ENCODE results near the gene ZNF584.

Gene ZNF584

DNA sequence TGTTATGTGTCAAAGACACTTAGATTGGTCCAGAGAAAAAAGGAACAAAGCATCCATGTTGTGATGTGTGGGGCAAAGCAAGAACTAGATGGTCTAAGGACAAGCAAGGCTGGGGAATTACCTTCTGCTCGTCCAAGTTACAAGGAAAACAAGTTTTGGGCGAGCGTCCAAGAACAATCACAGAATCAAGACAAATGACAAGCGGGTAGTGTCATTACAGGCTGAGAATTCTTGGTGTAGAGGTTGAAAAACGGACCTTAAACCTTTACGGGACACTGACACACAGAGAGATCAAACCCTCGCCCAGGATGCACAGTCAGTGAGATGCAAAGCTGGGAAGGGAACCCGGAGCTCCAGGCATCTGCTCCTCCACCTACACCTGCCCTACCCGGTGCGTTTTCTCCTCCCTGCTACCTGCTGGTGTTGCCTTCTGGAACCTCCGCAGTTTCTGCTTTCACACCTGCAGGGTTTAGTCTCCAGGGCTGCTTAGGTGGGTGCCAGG lies 42.5 kb downstream of the ZNF584 start:
- Histone ChIP-seq H3K9ac (ENCODE audit: low read length) (peak overlapping the region; percentile 14; the same call in 1 of the 2 replicates), H3K27me3 (ENCODE audit: low read depth, low read length) (peaks cover 9% of the 10 kb centered on the region; the same call in 1 of the 2 replicates), H3K4me3 (ENCODE audit: low read length) (peak overlapping the region; percentile 86), H3K36me3 (replicated peaks; ENCODE audit: low read depth, low read length) (peaks cover 3% of the 10 kb centered on the region), H3K4me2 (ENCODE audit: low read length) (peak overlapping the region; percentile 83), H3K79me2 (ENCODE audit: low read length) (peaks cover 4% of the 10 kb centered on the region; the same call in 1 of the 2 replicates), H3K9me3 (ENCODE audit: insufficient read depth, low read length) (peaks cover 13% of the 10 kb centered on the region), H3K4me1 (ENCODE audit: low read length) (peaks cover 8% of the 10 kb centered on the region), H2AFZ (ENCODE audit: low read depth, low read length) (peak overlapping the region; percentile 79), H4K20me1 (ENCODE audit: insufficient read depth, low read length) (no peaks in the 10 kb centered on the region), H3K27ac (ENCODE audit: low read length) (no peak overlapping the region)
- no peak for TF ChIP-seq EZH2phosphoT487 (IDR thresholded peaks at IDR 0.05; ENCODE audit: low read depth)
- TF ChIP-seq, protein P1, sequence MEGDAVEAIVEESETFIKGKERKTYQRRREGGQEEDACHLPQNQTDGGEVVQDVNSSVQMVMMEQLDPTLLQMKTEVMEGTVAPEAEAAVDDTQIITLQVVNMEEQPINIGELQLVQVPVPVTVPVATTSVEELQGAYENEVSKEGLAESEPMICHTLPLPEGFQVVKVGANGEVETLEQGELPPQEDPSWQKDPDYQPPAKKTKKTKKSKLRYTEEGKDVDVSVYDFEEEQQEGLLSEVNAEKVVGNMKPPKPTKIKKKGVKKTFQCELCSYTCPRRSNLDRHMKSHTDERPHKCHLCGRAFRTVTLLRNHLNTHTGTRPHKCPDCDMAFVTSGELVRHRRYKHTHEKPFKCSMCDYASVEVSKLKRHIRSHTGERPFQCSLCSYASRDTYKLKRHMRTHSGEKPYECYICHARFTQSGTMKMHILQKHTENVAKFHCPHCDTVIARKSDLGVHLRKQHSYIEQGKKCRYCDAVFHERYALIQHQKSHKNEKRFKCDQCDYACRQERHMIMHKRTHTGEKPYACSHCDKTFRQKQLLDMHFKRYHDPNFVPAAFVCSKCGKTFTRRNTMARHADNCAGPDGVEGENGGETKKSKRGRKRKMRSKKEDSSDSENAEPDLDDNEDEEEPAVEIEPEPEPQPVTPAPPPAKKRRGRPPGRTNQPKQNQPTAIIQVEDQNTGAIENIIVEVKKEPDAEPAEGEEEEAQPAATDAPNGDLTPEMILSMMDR (IDR thresholded peaks at IDR 0.05; ENCODE audit: low read depth, low read length): no peak

DNA sequence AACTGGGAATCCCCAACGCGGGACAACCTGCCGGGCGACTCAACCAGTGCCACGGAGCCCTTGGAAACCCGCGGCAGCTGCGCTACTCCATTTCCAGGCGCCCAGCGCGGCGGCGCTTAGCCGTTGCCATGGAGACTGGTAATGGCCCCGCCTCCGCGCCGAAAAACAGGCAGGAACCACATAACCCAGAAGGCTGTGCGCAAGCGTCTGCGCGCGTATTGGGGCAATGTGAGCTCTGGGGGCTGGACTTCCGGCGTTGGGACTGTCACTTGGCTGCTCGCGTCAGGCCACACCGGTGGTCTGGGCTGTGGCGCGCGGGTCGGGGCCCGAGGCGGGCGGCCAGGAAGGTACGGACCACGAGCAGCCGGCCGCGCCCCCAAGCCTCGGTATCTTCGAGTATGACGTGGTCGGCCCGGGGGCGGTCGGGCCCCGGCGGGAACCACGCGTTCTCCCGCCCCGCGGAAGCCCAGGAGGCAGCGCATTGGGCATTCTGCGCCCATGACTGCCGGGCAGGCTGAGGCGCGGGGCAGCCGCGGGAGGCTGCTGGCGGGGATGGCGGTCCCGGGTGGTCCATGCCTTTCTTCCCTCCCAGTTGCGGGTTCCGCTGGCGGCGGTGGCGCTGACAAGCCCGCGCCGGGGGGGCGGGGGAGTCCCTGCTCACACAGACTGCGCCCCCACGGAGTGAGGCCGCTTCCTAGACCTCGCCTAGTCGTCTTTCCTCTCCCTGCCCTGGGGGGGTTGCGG lies 43.1 kb downstream of the ZNF584 start, which contains the start of gene ZNF324B:
Gene ZNF324B (plus strand): TSS at position 265 of the 744 bp plus-strand sequence. CDS start 2,080 bp downstream, outside the sequence.
- no peak for TF ChIP-seq EZH2phosphoT487 (IDR thresholded peaks at IDR 0.05; ENCODE audit: low read depth)
- TF ChIP-seq, protein P1 (IDR thresholded peaks at IDR 0.05; ENCODE audit: low read depth, low read length): no peak
- H3K36me3 ChIP-seq (replicated peaks; ENCODE audit: low read depth, low read length): peaks cover 7% of the 10 kb centered on the region
- H3K27ac ChIP-seq (ENCODE audit: low read length): no peak within 1 kb of the TSS
- peaks cover 4% of the 10 kb centered on the region; the same call in 1 of the 2 replicates for H3K79me2 ChIP-seq (ENCODE audit: low read length)
- peak within 1 kb of the TSS; percentile 79 for H2AFZ ChIP-seq (ENCODE audit: low read depth, low read length)
- peaks cover 8% of the 10 kb centered on the region for H3K4me1 ChIP-seq (ENCODE audit: low read length)
- H3K9me3 ChIP-seq (ENCODE audit: insufficient read depth, low read length): peaks cover 13% of the 10 kb centered on the region
- H3K27me3 ChIP-seq (ENCODE audit: low read depth, low read length): peaks cover 9% of the 10 kb centered on the region; the same call in 1 of the 2 replicates
- no peaks in the 10 kb centered on the region for H4K20me1 ChIP-seq (ENCODE audit: insufficient read depth, low read length)
- H3K4me3 ChIP-seq (ENCODE audit: low read length): peak within 1 kb of the TSS; percentile 86
- H3K9ac ChIP-seq (ENCODE audit: low read length): peak within 1 kb of the TSS; percentile 70
- peak within 1 kb of the TSS; percentile 83 for H3K4me2 ChIP-seq (ENCODE audit: low read length)

DNA sequence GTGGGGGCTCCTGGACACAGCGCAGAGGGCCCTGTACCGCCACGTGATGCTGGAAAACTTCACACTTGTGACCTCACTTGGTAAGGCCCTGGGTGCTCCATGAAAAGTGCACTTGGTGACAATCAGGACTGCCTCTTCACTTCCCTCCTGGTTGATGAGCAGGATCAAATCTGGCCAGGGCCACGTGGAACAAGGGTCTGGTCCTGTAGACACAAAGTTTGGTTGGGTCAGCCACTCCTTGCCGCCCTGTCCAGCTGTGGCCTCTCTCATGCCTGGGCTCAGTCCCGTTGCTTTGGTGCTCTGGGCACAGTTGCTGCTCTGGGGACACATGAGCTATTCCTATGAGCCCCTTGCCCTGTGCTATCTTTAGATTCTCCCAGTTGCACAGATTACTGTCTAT lies 45.3 kb downstream of the ZNF584 start:
- no peak overlapping the region for H3K9ac ChIP-seq (ENCODE audit: low read length)
- H2AFZ ChIP-seq (ENCODE audit: low read depth, low read length): no peak overlapping the region

More for the DNA sequence above, 45.3 kb downstream of the ZNF584 start:
- peaks cover 10% of the 10 kb centered on the region for H3K9me3 ChIP-seq (ENCODE audit: insufficient read depth, low read length)
- peaks cover 8% of the 10 kb centered on the region for H3K4me1 ChIP-seq (ENCODE audit: low read length)
- H3K4me2 ChIP-seq (ENCODE audit: low read length): no peak overlapping the region
- peaks cover 9% of the 10 kb centered on the region; the same call in 1 of the 2 replicates for H3K27me3 ChIP-seq (ENCODE audit: low read depth, low read length)
- TF ChIP-seq, protein P1 (IDR thresholded peaks at IDR 0.05; ENCODE audit: low read depth, low read length): no peak
- no peak for TF ChIP-seq EZH2phosphoT487 (IDR thresholded peaks at IDR 0.05; ENCODE audit: low read depth)
- no peaks in the 10 kb centered on the region for H4K20me1 ChIP-seq (ENCODE audit: insufficient read depth, low read length)
- peaks cover 4% of the 10 kb centered on the region; the same call in 1 of the 2 replicates for H3K79me2 ChIP-seq (ENCODE audit: low read length)
- no peak overlapping the region for H3K27ac ChIP-seq (ENCODE audit: low read length)
- peaks cover 15% of the 10 kb centered on the region for H3K36me3 ChIP-seq (replicated peaks; ENCODE audit: low read depth, low read length)
- no peak overlapping the region for H3K4me3 ChIP-seq (ENCODE audit: low read length)

Data from OCI-LY3 (cell line).